ENCODE data around the gene ALDOB. TPM values are rescaled to one million over a fixed set of nuclear protein-coding genes. Genes with fewer than 3 reads are reported as not detected.

Gene ALDOB
- total RNA-seq, 1 donor from 2014 or later: not detected

DNA sequence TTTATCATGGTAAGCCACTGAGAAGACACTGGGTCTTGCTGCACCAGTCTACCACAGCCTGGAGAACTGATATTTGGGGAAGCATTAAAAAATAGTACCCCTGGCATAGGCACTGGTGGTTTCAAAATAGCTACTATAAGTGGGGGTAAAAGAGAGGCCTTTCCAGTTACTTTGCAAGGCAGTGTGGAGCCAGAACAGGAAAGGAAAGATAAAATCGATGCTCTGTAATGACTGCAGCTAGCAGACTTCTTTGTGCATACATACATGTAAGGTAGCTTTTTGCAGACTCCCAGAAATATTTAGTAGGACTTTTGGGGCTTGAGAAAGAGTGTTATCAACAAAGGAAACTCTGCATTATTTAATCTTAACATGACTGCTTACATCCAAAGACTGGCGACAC, 31.3 kb upstream of the ALDOB start:
- no peak overlapping the region for H3K27ac Mint-ChIP-seq (ENCODE audit: unreplicated experiment)
- H3K4me1 Mint-ChIP-seq: peaks cover 22% of the 10 kb centered on the region
- no peak for DNase-seq (ENCODE audit: low read depth, low spot score)
- no peaks in the 10 kb centered on the region for H3K27me3 Mint-ChIP-seq (ENCODE audit: low read depth)
- no peak overlapping the region for H3K4me3 Mint-ChIP-seq
- TF ChIP-seq, protein P1, sequence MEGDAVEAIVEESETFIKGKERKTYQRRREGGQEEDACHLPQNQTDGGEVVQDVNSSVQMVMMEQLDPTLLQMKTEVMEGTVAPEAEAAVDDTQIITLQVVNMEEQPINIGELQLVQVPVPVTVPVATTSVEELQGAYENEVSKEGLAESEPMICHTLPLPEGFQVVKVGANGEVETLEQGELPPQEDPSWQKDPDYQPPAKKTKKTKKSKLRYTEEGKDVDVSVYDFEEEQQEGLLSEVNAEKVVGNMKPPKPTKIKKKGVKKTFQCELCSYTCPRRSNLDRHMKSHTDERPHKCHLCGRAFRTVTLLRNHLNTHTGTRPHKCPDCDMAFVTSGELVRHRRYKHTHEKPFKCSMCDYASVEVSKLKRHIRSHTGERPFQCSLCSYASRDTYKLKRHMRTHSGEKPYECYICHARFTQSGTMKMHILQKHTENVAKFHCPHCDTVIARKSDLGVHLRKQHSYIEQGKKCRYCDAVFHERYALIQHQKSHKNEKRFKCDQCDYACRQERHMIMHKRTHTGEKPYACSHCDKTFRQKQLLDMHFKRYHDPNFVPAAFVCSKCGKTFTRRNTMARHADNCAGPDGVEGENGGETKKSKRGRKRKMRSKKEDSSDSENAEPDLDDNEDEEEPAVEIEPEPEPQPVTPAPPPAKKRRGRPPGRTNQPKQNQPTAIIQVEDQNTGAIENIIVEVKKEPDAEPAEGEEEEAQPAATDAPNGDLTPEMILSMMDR (conservative IDR thresholded peaks at IDR 0.05): no peak
- peaks cover 2% of the 10 kb centered on the region for H3K36me3 Mint-ChIP-seq (ENCODE audit: low read depth)
- H3K9me3 Mint-ChIP-seq: no peaks in the 10 kb centered on the region

DNA sequence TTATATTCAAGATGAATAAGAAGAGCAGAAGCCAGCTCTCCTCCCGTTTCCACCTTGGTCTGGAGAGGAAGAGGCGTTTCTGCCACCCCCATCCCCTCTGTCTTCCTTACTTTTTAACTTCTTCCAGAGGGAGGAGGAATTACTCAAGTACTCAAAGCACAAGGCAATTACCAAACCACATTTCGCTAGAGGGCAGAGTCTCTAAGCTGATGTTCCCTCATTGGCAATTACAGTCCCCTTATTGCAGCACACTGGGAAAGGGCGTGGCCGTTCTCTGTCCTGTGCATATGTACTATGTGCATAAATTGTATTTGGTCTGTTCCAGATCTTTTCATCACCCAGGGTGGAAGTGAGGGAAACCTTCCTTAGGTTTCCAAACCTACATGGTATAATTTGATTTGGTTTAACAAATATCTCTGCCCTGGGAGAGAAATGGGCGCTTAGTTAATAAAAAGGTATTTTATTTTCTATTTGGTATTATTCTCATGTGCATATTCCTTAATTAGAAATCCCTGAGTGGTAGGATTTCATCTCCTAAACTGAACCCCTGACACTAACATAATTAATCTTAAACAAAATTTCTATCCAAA, 29.8 kb upstream of the ALDOB start:
- peaks cover 2% of the 10 kb centered on the region for H3K36me3 Mint-ChIP-seq (ENCODE audit: low read depth)

DNA sequence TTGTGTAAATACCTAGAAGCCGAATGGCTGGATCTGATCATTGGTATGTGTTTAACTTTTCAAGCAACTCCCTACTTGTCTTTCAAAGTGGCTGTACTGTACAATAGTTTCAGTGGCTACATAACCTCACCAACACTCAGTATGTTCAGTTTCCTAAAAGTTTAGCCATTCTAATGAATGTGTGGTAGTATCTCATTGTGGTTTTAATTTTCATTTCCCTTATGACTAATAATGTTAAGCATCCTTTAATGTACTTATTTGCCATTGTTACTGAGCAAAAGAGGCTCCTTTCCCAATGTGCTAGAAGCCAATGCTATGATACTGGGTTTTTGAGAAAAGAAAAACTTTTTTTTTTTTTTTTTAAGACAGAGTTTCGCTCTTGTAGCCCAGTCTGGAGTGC, 27.8 kb upstream of the ALDOB start:
- peaks cover 20% of the 10 kb centered on the region for H3K4me1 Mint-ChIP-seq
- no peak for DNase-seq (ENCODE audit: low read depth, low spot score)

More for the DNA sequence above, 29.8 kb upstream of the ALDOB start:
- H3K27ac Mint-ChIP-seq (ENCODE audit: unreplicated experiment): no peak overlapping the region
- no peaks in the 10 kb centered on the region for H3K27me3 Mint-ChIP-seq (ENCODE audit: low read depth)
- TF ChIP-seq, protein P1 (conservative IDR thresholded peaks at IDR 0.05): no peak
- H3K4me3 Mint-ChIP-seq: no peak overlapping the region
- DNase-seq (ENCODE audit: low read depth, low spot score): no peak
- H3K4me1 Mint-ChIP-seq: peaks cover 22% of the 10 kb centered on the region
- H3K9me3 Mint-ChIP-seq: peaks cover 3% of the 10 kb centered on the region

DNA sequence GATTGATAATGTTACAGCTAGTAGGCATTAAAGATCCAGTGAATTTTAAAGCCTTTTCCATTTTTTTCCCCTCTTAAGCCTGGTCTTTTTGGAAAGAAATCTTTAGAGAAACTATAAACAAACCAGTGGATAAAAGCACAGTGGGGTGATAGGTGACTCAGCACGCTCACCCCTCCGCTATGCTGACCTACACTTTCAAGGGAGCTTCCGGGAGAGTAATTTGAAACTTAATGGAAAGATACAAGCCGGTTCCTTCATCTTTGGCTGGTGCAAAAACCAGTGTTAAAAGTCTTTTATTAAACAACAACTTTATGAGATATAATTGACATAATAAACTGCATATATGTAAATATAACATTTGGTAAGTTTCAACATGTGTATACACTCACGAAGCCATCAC, 27.0 kb upstream of the ALDOB start:
- Mint-ChIP-seq H3K27ac (ENCODE audit: unreplicated experiment) (no peak overlapping the region), H3K27me3 (ENCODE audit: low read depth) (no peaks in the 10 kb centered on the region), H3K9me3 (peaks cover 6% of the 10 kb centered on the region), H3K4me3 (no peak overlapping the region), H3K4me1 (peaks cover 12% of the 10 kb centered on the region), H3K36me3 (ENCODE audit: low read depth) (no peaks in the 10 kb centered on the region)
- TF ChIP-seq, protein P1 (conservative IDR thresholded peaks at IDR 0.05): no peak
- DNase-seq (ENCODE audit: low read depth, low spot score): no peak

More for the DNA sequence above, 27.8 kb upstream of the ALDOB start:
- no peak overlapping the region for H3K27ac Mint-ChIP-seq (ENCODE audit: unreplicated experiment)
- peaks cover 6% of the 10 kb centered on the region for H3K9me3 Mint-ChIP-seq
- no peaks in the 10 kb centered on the region for H3K27me3 Mint-ChIP-seq (ENCODE audit: low read depth)
- H3K4me3 Mint-ChIP-seq: no peak overlapping the region
- TF ChIP-seq, protein P1 (conservative IDR thresholded peaks at IDR 0.05): no peak
- H3K36me3 Mint-ChIP-seq (ENCODE audit: low read depth): no peaks in the 10 kb centered on the region

DNA sequence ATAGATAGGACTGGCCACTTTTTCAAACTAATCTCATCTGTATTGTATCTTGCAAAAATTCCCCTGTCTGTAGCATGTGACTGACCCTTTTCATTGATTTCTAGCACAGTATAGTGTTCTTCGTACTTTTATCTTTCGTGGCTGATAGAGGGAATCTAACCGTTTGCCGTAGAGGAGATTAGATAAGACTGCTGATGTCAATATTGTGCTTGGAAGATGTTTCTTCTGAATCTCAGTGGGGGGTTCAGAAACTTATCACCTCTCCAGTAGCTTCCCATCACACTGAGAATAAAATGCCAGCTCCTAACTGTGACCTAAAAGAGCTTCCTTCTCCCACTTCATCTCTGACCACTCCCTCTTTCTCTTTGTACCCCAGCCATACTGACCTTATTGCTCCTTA, 25.4 kb upstream of the ALDOB start:
- Mint-ChIP-seq H3K4me3 (no peak overlapping the region), H3K27ac (ENCODE audit: unreplicated experiment) (no peak overlapping the region), H3K9me3 (peaks cover 6% of the 10 kb centered on the region), H3K27me3 (ENCODE audit: low read depth) (no peaks in the 10 kb centered on the region), H3K36me3 (ENCODE audit: low read depth) (no peaks in the 10 kb centered on the region), H3K4me1 (peaks cover 10% of the 10 kb centered on the region)
- TF ChIP-seq, protein P1 (conservative IDR thresholded peaks at IDR 0.05): no peak
- DNase-seq (ENCODE audit: low read depth, low spot score): no peak

Data from neural crest cell (in vitro differentiated cells).